OCI-M2 (cell line): ENCODE measurements around the gene CREBBP.
"Not testable (repeated sequence)": the region's sequence is repeated elsewhere in the genome, so short reads cannot be mapped to it uniquely, and the experiment has no call there.

ENCODE experiments used
- DNase-seq: peaks from one replicate; lab custom pipeline; 2025; ENCODE audit not compliant: unreplicated experiment; lab: John Stamatoyannopoulos, UW

Gene CREBBP

DNA sequence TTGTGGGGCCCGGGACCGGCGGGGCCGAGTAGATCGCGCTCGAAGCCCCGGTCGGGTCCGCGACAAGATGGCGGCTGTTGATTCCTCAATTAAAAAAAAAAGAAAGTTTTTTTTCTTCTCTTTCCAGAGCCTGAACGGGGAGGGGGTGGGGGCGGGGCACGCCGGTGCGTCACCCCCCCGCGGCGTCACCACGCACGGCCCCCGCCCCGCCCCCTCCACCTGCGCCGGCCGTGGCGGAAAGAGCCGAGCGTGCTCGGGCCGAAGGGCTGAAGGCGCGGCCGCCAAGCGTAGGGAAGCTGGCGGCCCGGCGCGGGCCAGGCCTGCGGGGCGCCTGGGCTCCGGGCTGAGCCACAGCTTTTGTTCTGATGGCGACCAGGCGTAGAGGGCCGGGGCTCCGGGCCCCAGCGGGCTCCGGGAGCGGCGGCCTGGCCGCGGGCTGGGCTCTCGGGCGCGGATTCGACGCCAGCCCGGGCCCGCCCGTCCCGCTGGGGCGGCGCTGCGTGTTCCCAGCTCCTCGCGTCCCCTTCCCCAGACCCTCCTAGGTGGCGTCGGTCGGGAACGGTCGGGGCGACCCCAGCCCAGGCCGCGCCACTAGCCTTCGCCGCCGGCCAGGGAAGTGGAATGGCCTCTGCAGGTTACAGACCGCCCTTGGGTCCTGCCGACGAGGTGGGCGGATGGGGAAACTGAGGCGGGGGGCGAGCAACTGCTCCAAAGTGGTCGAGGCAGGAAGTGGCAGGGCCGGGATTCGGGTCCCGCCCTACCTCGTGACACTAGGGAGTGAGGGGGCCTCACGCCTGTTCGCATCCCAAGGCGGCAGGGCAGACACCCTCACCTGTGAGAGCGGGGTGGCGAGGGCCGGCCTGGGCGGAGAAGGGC lies at the start of gene CREBBP:
Gene CREBBP, minus strand, starts transcription at position 91 of the 876 bp plus-strand sequence. CDS start 797 bp downstream, outside the sequence.
- peak; percentile 27 for DNase-seq

DNA sequence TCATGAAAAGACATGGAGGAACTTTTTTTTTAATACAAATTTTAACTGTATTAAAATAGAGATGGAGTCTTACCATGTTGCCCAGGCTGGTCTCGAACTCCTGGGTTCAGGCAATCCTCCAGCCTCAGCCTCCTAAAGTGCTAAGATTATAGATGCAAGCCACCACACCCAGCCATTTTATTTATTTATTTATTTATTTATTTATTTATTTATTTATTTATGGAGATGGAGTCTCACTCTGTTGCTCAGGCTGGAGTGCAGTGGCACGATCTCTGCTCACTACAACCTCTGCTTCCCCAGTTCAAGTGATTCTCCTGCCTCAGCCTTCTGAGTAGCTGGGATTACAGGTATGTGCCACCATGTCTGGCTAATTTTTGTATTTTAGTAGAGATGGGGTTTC lies 46.6 kb upstream of the CREBBP start:
- not testable (repeated sequence) for DNase-seq

DNA sequence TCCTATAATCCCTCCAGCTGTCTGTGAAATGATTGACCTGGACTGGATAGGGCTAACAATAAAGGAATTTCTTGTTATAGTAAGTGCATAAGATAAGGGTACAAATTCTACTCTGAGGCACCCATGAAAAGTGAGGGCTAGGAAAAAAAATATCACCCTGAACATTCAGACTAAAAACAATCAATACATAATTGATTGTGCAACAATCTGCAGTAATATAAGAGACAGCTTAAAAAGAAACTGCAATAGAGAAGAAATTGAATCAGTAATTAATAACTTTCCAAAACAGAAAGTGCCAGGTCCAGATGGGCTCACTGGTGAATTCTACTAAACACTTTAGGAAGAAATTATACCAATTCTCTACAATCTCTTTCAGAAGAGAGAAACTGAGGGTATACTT lies 44.2 kb upstream of the CREBBP start:
- DNase-seq: no peak

DNA sequence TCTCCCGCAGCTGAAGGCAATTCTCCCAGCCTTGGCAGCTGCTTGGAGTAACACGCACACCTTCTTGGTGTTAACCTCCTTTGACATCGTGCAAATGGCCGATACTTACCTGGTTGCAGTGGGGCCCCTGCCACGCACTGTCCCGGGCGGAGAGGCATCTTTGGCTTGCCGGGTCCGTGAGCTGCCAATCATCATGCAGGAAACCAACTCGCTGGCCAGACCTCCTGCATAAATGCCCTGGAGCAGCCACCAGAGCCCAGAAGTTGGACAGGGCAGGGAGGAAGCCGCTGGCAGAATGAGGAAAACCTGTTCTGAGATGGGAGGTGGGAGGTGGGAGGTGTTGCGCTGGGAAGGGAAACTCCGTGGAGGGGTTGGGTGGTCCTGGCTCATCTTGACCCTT lies 41.7 kb upstream of the CREBBP start:
- no peak for DNase-seq

DNA sequence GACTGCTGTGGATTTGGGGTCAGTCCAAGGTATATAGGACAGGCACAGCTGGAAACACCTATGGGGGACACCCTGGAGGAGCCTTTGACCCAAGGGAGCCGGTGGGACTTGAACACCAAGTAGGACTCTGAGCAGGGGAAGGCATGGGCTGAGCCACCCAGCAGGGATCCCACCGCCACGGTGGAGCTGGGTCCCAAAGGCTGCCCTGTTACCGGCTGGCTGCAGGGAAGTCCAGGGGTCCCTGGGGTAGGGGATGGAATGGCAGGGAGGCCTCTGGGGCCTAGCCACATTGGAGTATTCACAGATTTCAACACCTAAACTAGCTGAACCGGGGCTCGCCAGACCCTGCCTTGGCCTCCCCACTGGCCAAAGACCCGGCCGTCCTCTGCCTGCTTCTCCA lies 39.7 kb upstream of the CREBBP start:
- no peak for DNase-seq

DNA sequence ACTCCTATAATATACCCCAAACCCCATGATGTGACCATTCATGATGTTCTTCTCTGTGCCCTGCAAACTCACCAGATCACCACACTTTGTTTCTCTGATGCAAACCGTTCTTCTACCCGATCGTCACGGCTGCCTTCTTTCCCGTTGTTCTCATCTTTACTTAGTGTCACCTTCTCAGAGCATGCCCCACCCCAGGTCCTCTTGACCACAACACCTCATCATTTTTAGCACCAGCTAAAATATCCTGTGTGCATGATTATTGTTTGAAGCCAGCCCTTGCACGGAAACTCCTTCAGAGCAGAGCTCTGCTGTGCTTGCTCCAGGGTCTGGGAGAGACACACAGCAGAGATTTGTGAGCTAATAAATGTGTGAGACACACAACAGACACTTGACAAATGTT lies 38.9 kb upstream of the CREBBP start:
- no peak for DNase-seq

DNA sequence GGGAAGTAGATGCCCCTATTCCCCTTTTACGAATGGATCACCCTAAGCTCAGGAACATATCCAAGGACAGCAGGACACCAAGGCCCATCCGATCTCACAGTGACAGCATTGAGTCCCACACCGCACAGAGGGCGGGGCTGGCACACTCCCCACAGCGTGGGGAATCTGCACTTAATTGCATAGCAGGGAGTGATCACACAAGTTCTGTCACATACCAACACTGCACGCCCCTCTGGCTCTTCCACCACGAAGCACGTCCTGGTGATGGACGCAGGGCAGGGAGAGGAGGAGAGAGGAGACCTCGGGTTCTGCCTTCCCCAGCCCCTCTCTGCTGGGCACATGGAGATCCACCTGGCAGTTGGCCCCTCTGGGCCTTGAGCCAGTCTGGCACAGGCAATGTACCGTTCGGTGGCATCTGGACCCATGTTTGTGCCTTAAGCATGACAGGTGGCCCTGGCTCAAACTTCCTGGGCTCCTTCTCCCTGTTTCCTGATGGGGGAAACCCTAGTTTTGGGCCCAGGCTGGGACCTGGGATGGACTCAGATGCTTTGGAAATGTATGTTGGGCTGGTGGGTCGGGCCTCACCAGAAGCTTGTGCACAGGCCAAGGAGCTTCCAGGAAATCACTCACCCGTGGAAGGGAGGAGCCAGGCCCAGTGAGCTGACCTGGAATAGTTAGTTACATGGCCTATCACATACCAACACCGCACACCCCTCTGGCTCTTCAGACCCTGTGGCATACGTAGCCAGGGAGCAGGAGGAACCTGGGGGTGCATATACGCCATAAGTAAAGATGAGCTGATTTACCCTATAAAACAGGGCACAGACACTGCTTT lies 35.1 kb upstream of the CREBBP start:
- no peak for DNase-seq

DNA sequence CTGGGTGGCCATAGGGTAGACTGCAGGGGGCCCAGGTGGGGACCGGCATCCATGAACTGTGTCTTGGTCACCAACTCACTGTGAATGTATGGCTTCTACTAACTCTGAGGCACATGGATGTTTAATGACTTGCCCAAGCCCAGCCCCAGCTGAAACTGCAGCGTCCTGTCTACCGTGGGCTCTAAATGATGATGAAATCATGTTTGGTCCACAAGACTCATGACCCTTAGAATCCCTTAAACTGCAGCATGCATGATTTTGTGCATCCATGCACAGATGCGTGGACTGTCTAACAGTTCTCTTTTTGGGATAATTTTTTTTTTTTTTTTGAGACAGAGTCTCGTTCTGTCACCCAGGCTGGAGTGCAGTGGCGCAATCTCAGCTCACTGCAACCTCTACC lies 32.4 kb upstream of the CREBBP start:
- DNase-seq: no peak

DNA sequence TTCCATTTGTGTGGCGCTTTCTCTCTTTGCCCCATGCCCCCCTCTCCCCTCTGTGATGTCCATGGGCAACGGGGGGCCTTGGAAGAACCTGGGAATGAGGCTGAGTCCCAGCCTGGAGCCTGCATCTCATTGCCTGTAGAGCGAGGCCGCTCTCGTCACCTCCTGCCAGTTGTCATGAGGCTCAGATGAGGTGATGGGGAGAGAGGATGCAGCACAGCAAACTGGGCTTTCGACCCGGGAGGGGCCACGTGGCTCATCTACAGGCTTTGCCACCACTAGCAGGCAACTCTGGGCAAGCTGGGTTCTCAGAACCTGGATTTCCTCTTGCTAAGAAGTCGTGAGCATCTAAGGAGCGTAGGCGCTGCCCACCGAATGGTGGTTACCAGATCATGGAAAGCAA lies 31.9 kb upstream of the CREBBP start:
- DNase-seq: no peak

DNA sequence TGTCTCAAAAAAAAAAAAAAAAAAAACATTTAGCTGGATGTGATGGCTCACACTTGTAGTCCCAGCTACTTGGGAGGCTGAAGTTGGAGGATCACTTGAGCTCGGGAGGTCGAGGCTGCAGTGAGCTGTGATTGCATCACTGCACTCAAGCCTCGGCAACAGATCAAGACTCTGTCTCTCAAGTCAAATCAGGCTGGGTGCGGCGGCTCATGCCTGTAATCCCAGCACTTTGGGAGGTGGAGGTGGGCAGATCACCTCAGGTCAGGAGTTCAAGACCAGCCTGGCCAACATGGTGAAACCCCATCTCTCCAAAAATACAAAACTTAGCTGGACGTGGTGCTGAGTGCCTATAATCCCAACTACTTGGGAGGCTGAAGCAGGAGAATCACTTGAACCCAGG lies 31.2 kb upstream of the CREBBP start:
- DNase-seq: not testable (repeated sequence)

DNA sequence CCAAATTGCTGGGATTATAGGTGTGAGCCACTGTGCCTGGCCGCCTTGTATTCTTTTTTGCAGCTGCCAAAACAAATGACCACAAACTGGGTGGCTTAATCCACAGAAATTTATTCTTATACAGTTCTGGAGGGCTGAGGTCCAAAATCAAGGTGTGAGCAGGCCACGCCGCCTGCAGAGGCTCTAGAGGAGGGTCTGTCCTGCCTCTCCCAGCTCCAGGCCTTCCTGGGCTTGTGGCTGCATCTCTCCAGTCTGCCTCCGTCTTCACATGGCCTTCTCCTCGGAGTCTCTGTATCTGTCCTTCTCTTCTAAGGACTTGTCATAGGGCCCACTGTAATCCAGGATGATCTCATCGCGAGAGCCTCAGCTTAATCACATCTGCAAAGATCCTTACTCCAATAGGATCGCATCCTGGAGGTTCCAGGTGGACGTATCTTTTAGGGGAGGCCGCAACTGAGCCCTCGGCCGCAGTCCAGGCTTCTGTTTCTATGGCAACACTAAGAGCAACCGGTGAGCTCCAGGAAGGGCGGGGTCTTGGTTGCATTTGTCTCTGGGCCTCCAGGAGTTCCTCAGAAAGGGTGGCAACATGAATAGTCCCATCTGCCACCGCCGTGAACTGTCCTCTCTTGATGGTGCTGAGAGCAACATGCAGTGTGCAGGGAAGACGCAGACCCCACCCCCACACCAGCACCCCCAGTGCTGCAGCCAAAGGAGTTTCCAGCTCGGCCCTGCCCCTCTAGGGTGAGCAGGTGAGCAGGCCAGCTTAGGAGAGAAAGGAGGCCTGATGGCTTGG lies 29.5 kb upstream of the CREBBP start:
- DNase-seq: no peak

DNA sequence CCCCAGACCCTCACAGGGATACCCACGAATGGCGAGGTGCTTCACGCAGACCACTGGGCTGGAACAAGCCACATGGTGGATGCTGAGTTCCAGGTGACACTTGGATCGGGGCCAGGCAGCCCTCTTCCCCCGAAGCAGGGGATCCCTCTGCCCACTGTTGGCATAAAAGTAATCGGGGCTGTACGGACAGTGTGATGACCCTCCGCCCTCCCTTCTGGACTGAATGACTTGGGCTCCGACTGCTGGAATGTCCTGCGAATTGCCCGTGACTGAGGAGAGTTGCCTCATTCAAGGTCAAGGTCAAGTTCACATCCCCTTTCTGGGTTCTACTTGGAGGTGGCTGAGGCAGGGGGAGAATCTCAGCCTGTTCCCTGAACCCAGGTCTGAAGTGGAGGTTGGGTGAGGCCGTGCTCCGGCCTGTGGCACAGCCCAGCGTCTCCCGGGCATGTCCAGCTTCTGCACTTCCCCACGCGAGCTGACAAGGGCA lies 28.5 kb upstream of the CREBBP start:
- no peak for DNase-seq

DNA sequence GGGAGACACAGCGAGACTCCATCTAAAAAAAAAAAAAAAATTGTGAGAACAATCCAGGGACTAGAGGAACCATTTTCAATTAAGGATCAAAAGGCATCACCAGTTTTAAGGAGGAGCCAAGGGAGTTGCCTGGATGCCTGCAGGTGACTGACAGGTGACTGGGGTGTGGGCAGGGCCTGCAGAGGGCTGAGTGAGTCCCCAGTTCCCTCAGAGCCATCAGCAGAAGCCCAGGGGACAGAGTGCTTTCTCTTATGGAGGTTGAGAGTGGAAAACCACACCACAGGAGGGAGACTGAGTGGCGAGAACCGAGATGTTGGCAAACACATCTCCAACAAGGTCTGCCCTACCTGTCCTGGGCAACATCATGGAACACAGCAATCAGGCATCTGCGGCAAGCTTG lies 27.1 kb upstream of the CREBBP start:
- no peak for DNase-seq

DNA sequence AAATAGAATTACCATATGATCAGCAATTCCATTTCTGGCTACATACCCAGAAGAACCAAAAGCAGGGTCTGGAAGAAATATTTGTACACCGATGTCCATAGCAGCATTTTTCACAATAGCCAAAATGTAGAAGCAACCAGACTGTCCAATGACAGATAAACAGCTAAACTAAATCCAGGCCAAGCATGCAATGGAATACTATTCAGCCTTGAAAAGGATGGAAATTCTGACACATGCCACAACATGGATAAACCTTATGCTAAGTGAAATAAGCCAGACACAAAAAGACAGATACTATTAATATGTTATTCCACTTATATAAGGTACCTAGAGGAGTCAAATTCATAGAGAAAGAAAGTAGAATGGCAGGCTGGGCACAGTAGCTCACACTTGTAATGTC lies 25.9 kb upstream of the CREBBP start:
- DNase-seq: no peak

DNA sequence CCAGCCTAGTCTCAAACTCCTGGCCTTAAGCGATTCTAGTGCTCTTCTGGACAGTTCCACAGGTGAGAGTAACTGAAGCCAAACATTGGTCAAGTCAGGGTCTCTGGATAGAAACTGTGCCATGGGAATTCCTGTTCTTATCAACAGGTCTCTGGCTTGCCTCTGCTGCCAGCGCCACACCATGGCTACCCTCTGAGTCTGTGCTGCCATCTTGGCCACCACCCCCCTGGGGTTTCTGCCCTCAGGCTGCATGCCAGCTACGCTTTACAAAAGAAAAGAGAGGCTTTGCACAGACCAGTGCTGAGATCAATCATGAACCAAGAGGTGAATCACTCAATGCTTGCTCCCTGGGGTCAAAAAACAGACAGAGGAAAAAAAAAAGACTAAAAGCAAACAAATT lies 24.4 kb upstream of the CREBBP start:
- no peak for DNase-seq

DNA sequence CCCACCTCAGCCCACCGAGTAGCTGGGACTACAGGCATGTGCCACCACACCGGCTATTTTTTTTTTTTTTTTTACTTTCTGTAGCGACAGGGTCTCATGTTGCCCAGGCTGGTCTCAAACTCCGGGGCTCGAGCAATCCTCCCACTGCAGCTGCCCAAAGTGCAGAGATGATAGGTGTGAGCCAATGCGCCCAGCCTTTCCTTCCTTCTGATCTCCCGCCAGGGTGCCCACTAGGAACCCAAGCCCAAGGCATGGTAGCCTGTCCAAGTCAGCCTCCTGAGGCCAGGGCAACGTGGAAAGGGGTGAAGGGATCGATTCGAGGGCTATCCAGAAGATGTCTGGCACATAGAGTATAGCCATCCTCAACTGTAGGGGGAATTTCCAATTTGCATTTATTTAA lies 9.6 kb upstream of the CREBBP start:
- DNase-seq: no peak

DNA sequence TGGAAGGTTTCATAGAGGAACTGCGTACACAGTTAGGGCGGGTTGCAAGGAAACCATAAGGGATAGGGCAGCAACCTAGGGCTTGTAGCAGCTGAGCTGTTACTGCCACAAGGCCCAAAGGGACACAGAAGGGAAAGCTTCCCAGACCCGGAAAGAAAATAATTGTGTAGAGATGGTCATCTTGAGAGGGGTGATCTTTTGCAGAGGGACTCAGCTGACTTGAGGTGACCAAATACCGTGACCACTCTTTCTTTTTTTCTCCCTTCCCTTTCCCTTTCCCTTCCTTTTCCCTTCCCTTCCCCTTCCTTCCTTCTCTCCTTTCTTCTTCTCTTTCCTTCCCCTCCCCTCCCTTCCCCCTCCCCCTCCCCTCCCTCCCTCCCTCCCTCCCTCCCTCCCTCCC lies 8.5 kb upstream of the CREBBP start:
- DNase-seq: no peak

DNA sequence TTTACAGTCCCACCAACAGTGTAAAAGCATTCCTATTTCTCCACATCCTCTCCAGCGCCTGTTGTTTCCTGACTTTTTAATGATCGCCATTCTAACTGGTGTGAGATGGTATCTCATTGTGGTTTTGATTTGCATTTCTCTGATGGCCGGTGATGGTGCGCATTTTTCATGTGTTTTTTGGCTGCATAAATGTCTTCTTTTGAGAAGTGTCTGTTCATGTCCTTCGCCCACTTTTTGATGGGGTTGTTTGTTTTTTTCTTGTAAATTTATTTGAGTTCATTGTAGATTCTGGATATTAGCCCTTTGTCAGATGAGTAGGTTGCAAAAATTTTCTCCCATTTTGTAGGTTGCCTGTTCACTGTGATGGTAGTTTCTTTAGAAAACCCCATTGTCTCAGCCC lies 5.5 kb upstream of the CREBBP start:
- not testable (repeated sequence) for DNase-seq

DNA sequence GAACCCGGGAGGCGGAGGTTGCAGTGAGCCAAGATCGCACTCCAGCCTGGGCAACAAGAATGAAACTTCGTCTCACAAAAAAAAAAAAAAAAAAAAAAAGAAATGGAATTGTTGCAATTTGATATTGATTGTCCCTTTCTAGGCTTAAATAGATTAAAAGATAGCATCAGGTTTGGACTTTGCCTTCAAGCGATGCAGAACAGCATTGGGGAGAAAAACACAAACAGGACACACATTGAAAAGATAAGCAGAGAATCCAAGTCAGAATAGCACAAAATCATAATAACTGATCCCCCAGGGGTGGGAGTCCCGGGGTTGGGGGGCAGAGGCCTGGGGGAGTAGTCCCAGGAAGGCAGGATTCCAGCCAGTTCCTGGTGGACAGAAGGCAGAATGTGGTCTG lies 3.9 kb upstream of the CREBBP start:
- no peak for DNase-seq

DNA sequence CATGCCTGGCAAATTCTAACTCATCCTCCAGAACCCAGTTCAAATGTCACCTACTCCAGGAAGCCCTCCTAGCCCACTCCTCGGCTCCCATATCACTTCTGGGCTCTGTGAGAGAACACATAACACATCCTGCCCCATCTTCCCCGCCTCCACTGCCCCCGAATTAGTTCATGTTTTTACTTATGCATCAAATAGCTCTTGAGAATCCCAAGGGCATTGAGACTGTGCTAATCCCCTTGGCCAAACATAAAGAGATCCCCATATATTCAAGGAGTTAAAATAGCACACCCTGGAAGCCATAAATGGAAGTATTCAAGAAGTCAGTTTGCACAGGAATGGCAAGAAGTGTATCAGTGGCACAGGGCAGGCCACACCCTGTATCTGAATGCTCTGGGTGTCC lies 2.0 kb upstream of the CREBBP start:
- no peak for DNase-seq

DNA sequence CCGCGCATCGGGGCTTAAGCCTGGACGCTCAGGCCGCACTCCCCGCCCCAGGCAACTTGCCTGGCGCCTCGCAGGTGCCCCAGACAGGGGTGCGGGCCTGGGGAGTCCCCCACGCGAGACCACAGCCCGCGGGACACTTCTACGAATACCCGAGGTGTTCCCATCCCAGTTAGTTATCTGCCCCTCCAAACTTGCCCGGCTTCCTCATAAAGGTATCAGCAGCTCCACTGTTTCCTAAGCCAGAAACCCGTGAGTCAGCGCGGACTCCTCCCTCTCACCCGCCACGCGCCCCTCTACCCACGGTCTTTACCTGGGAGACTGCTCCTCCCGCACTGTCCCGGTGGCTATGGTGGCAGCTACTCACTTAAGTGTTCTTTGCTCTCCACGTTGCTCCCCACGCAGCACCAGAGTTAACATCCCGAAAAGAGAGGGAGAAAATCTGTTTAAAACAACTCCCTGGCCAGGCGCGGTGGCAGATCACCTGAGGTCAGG lies 1.0 kb upstream of the CREBBP start:
- DNase-seq: no peak
